Stimulated activated CD4-positive, alpha-beta T cell treated with anti-CD3 and anti-CD28 coated beads, Interleukin-15, amount 100 ng/mL, for 1 hour (primary cell): ENCODE measurements around the gene RBM20.
"Not testable (repeated sequence)": the region's sequence is repeated elsewhere in the genome, so short reads cannot be mapped to it uniquely, and the experiment has no call there.

ENCODE experiments used
- DNase-seq, 2 donors: peaks; one replicate each; pipeline ENCODE4 v3.0.0-alpha.2; 2020; ENCODE audit warnings: low read depth in 1 of 2, low spot score in 1 of 2

RBM20 gene

DNA sequence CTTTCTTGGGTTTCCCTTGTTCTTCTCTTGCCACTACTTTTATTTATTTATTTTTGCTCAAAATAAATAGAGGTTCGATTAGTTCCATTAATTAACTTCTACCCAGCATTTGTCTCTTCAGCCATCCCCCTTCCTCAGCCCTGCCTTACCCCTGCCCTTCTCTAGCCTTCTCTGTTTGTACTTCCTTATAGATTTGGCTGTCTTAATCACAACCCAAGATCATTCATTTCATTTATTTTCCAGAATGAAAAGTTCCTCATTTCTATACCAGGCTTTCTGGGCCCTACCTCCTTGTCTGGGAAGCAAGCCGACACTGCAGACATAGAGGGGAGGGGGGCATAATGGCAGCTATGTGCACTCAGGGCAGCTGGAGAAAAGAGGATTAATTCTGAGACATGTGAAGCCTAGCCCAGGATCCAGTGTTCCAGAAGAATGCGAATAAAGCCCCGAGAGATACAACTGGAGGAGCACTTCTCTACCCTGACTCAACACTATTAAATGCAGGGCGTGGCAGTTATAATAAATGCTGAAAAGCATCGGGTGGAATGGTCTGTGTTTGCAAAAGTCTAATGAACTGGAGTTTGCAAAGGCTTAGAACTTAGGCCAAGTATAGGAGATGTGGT is 221.2 kb downstream of the RBM20 start:
- DNase-seq, result no peak

DNA sequence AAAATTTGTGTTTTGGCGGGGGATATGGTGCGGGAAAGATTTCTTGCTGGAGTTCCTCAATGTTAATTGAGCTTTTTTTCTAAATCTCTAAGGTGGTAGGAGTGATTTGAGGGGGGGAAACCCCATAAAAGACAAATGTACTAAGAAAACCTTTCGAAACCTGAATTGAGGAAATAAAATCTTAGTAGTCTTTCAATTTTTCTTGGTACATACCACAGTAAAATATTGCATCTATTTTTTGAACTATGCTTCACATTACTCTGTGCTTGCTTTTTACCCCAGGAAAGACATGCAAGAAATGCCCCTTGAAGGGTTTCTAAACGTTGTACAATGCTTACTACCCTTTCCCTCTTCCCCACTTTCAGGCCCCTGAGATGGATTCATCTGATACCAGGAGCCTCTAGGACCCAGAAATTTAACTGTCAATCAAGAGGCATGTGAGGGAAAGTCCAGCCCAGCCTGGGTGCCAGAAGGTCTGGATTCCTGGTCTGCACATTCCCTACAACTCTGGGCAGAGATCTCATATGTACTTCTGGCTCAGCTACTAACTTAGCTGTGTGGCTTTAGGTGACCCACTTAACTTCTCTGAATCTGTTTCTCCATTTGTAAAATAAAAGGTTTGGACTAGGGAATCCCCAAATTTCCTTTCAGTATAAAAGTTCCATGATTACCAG is 221.8 kb downstream of the RBM20 start:
- DNase-seq, result no peak

DNA sequence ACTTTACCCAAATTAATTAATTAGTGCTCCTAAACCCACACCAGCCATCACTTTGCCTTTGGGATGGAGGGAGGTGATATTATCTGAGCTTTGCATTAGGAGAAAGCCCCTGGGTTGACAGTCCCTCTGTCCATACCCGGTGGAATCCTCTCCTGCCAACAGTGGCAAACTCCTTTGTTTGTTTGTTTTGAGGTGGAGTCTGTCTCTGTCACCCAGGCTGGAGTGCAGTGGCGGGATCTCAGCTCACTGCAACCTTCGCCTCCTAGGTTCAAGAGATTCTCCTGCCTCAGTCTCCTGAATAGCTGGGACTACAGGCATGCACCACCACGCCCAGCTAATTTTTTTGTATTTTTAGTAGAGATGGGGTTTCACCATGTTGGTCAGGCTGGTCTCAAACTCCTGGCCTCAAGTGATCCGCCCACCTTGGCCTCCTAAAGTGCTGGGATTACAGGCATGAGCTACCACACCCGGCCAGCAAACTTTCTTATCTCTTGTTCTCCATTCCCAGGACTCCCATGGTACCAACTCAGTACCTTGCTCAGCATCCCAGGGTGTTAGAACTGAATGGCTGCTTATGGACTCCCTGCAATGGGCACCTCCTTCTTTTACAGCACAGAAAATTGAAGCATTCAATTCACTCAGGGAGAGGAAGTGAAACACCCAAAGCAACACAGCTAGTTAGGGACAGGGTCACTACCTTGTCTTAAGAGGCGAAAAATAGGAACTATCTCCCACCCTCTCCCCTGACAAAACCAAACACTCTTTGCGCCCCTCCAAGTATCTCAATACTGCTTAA is 223.1 kb downstream of the RBM20 start:
- DNase-seq, result not testable (repeated sequence)

- DNase-seq, result no peak
These were observed 223.8 kb downstream of the RBM20 start for GRCh38 chr10:110867807-110868465.

DNA sequence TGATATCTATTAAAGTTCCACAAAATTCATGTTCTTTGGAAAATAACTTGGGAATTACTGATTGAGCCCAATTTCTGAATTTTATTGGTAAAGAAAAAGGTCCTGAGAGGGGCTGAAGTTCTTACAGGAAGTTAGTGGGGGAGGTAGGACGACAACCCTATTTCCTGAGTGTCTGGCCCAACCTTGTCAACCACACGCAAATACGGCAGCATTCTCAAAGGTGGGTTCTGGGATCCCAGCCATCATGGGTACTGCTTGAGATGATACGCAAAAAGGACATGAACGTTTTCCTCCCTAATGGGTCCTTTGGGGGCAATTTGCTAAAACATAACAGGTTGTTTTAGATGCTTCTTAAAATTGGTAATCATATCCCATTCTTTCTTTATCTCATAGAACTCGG is 224.8 kb downstream of the RBM20 start:
- DNase-seq, result no peak

GRCh38 chr10:110870823-110871297 is 226.7 kb downstream of the RBM20 start:
- no peak for DNase-seq

- peak; percentile 84 to 88 for DNase-seq
These were observed 227.4 kb downstream of the RBM20 start, which contains the start of gene PDCD4 for GRCh38 chr10:110871298-110872084. Gene PDCD4 (plus strand): TSS chr10:110871928. CDS start chr10:110876028, 4,100 bp downstream.

GRCh38 chr10:110872145-110872983 is 228.2 kb downstream of the RBM20 start:
- peak; percentile 53 to 55 for DNase-seq

GRCh38 chr10:110872984-110873923 is 229.1 kb downstream of the RBM20 start:
- DNase-seq, result no peak

DNA sequence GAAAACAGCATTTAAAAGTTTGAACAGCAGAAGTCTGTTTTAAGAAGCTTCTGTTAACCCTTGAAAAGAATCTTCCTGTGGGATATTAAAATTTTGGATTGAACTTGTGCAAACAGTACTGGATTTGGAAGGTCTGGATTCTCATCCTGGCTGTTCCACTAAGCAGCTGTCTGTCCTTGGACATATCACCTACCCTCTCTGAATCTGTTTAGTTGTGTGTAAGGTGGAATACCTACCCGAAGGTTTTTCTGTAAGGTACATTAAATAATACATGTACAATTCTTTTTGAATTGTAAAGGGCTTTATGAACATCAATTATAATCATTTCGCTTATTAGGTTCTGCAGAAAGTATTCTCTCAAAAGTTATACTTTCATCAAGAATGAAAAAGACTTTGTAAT is 229.8 kb downstream of the RBM20 start:
- DNase-seq, result no peak

DNA sequence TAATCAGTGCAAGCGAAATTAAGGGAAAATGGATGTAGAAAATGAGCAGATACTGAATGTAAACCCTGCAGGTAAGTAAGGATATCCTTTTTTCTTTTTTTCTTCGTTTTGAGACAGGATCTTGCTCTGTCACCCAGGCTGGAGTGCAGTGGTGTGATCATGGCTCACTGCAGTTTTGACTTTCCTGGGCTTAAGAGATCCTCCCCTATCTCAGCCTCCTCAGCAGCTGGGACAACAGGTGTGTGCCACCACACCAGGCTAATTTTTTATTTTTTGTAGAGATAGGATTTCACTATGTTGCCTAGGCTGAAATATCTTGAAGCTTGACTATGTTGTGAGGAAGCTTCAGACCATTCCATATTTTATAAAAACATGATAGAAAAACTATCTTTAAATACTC is 231.9 kb downstream of the RBM20 start:
- DNase-seq, result no peak

- DNase-seq, result no peak
These were observed 232.7 kb downstream of the RBM20 start for GRCh38 chr10:110876788-110877187.

DNA sequence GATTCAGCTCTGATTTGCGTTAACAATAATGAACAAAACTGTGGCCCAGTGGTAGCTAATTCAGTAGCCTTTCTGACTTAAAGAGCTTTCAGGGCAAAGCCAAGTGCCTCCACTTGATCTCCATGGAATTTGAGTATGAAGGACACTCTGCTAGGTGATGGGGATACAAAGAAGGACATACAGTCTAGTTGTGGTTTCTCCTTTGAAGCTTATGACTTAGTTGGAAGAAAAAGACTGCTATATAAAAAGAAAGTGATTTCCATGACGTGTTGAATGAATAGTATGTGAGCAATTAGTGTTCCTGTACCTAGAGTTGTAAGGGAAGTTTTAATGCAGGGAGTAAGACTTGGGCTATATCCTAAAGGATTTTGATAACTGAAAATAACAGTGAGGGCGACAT is 235.9 kb downstream of the RBM20 start:
- no peak for DNase-seq

DNA sequence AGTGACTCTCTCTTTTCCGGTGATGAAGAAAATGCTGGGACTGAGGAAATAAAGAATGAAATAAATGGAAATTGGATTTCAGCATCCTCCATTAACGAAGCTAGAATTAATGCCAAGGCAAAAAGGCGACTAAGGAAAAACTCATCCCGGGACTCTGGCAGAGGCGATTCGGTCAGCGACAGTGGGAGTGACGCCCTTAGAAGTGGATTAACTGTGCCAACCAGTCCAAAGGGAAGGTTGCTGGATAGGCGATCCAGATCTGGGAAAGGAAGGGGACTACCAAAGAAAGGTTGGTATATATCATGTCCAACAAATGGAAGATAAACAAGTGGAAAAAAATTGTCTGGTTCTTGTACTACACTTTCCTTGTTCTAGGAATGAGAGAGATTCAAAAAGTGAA is 237.1 kb downstream of the RBM20 start:
- no peak for DNase-seq

DNA sequence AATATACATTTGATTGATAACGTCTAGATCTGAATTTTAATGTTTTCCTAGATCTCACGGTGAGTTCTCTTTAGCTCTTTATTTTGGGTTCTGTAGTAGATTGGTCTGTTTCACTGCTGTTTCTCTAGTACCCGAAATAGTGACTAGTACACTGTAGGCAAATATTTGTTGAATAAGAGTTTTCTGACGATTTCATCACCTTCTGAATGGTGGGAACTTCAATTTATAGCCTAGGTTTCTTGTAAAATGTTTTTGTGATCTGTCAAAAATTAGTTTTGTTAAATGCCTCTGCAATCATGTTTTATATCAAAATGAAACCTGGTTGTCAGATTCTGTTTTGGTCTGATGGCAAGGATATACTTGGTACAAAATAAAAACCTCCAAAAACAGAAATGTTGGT is 237.8 kb downstream of the RBM20 start:
- DNase-seq, result no peak

DNA sequence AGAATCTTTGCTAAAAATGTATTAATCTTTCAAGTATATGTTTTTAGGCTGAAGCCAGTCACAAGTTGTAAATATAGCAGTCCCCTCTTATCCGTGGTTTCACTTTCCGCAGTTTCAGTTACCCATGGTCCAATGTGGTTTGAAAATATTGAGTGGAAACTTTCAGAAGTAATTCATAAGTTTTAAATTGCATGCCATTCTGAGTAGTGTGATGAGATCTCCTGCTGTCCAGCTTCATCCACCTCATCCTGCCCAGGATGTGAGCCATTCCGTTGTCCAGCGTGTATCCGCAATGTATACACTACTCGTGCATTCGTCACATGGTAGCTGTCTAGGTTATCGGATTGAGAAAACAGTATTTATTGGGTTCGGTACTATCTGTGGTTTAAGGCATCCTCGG is 239.8 kb downstream of the RBM20 start:
- no peak for DNase-seq

- DNase-seq, result no peak
These were observed 242.0 kb downstream of the RBM20 start for GRCh38 chr10:110885932-110886674.

GRCh38 chr10:110887560-110887959 is 243.4 kb downstream of the RBM20 start:
- DNase-seq, result no peak
